HG02852 (cell line): ENCODE measurements around the gene ZNF618.
"Not testable (repeated sequence)": the region's sequence is repeated elsewhere in the genome, so short reads cannot be mapped to it uniquely, and the experiment has no call there.

Source experiments
- ATAC-seq: cut with Tn5 transposase; IDR thresholded peaks from one replicate; pipeline ENCODE4 v1.9.1; 2021; ENCODE audit warnings: mild to moderate bottlenecking, moderate library complexity; ENCODE audit not compliant: unreplicated experiment

Gene ZNF618

GRCh38 chr9:113984639-113985380, 108.7 kb downstream of the ZNF618 start:
- ATAC-seq, result no peak

- ATAC-seq, result no peak
These were observed 110.0 kb downstream of the ZNF618 start for GRCh38 chr9:113985968-113986585.

GRCh38 chr9:113986931-113987330, 110.8 kb downstream of the ZNF618 start:
- no peak for ATAC-seq

GRCh38 chr9:113987526-113987925, 111.4 kb downstream of the ZNF618 start:
- no peak for ATAC-seq

- ATAC-seq, result no peak
These were observed 112.4 kb downstream of the ZNF618 start for GRCh38 chr9:113988385-113989016.

- ATAC-seq, result no peak
These were observed 113.1 kb downstream of the ZNF618 start for GRCh38 chr9:113989017-113989713.

GRCh38 chr9:113989714-113990569, 113.8 kb downstream of the ZNF618 start:
- ATAC-seq, result no peak

- ATAC-seq, result no peak
These were observed 114.4 kb downstream of the ZNF618 start for GRCh38 chr9:113990570-113990907.

GRCh38 chr9:113990975-113991471, 114.9 kb downstream of the ZNF618 start:
- ATAC-seq, result no peak

GRCh38 chr9:113991714-113992113, 115.6 kb downstream of the ZNF618 start:
- ATAC-seq, result no peak

- ATAC-seq, result no peak
These were observed 116.3 kb downstream of the ZNF618 start for GRCh38 chr9:113992276-113992951.

- no peak for ATAC-seq
These were observed 116.9 kb downstream of the ZNF618 start for GRCh38 chr9:113992994-113993393.

GRCh38 chr9:113993838-113994540, 117.9 kb downstream of the ZNF618 start:
- ATAC-seq, result no peak

- no peak for ATAC-seq
These were observed 119.3 kb downstream of the ZNF618 start for GRCh38 chr9:113995401-113995800.

GRCh38 chr9:113995963-113996362, 119.9 kb downstream of the ZNF618 start:
- no peak for ATAC-seq

GRCh38 chr9:113996531-113997001, 120.5 kb downstream of the ZNF618 start:
- ATAC-seq, result no peak

- not testable (repeated sequence) for ATAC-seq
These were observed 121.0 kb downstream of the ZNF618 start for GRCh38 chr9:113997064-113997463.

- no peak for ATAC-seq
These were observed 121.5 kb downstream of the ZNF618 start for GRCh38 chr9:113997610-113998009.

- ATAC-seq, result no peak
These were observed 122.0 kb downstream of the ZNF618 start for GRCh38 chr9:113998114-113998513.
